Measurements from ENCODE around the gene PLCXD1.
"Not testable (repeated sequence)": the region's sequence is repeated elsewhere in the genome, so short reads cannot be mapped to it uniquely, and the experiment has no call there.

The PLCXD1 gene

DNA sequence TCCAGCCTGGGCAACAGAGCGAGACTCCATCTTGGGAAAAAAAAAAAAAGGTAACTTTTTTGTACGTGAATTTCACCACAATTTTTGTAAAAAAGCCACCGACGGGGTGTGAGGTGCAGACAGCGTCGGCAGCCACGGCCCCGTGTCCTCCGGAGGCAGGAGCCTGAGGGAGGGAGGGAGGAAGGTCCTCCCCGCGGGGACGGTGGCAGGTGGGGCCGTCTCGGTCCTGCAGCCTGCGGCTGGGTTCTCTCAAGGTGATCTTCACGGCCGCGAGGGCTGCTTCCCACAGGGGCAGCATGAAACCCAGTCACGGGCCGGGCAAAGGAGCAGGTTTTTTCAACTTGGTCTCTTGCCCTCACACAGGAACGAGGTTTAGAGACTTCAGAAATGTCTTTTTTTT lies 14.0 kb downstream of the PLCXD1 start:
- no peak for DNase-seq

- no peak for DNase-seq
Measured at GRCh38 chrX:298993-299392, 17.8 kb downstream of the PLCXD1 start.

GRCh38 chrX:300334-300733 lies 19.2 kb downstream of the PLCXD1 start:
- DNase-seq: no peak

DNA sequence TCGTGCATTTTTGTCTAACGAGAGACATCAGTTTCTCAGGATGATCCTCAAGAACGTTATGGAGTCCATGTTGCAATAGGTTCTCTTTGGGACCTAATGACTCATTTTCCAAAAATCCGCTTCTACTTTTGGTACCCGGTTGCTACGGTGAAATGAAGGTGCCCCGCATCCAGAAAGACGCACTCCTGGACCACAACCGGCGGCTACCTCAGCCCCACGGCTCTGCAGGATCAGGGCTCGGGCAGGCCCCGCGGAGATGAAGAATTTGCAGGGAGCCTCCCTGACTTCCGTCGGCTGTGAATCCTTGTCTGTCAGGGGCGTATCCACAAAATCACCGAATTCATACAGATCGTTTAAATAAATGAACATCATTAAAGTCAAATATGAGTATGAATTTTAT lies 21.8 kb downstream of the PLCXD1 start:
- DNase-seq: no peak

GRCh38 chrX:305781-306613 lies 24.8 kb downstream of the PLCXD1 start:
- not testable (repeated sequence) for DNase-seq

DNA sequence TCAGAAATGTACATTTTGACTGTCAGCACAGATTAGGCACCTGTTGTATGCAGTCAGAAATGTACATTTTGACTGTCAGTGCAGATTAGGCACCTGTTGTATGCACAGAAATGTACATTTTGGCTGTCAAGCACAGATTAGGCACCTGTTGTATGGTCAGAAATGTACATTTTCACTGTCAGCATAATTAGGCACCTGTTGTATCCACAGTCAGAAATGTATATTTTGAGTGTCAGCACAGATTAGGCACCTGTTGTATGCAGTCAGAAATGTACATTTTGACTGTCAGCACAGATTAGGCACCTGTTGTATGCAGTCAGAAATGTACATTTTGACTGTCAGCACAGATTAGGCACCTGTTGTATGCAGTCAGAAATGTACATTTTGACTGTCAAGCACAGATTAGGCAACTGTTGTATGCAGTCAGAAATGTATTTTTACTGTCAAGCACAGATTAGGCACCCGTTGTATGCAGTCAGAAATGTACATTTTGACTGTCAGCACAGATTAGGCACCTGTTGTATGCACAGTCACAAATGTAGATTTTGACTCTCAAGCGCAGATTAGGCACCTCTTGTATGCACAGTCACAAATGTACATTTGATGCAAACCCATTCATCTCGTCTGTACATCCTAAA lies 25.6 kb downstream of the PLCXD1 start:
- not testable (repeated sequence) for DNase-seq

GRCh38 chrX:307261-308111 lies 26.3 kb downstream of the PLCXD1 start:
- DNase-seq: no peak

DNA sequence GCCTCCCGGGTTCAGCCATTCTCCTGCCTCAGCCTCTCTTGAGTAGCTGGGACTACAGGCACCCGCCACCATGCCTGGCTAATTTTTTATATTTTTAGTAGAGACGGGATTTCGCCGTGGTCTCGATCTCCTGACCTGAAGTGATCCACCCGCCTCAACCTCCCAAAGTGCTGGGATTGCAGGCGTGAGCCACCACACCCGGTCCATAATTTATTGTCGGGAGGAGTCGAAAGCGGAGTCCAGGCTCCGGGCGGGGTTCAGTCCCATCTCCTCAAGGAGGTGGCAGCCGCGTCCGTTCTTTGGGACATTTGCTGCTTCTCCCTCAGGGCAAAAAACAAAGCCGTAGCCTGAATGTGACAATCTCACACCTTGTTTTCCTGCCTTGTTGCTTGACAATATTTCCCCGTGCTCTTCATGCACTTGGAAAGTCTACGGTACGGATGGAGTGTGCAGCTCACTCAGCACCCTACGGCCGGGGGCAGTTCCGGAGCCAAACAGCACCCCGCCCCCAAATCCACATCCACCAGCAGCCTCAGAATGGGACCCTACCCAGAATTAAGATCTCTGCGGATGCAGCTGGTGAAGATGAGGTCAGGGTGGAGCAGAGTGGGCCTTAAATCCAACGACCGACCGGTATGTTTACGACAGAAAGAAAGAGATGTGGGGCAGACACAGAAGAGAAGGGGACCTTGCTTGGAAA lies 27.8 kb downstream of the PLCXD1 start:
- DNase-seq: no peak

GRCh38 chrX:310621-311155 lies 29.5 kb downstream of the PLCXD1 start:
- DNase-seq: no peak

DNA sequence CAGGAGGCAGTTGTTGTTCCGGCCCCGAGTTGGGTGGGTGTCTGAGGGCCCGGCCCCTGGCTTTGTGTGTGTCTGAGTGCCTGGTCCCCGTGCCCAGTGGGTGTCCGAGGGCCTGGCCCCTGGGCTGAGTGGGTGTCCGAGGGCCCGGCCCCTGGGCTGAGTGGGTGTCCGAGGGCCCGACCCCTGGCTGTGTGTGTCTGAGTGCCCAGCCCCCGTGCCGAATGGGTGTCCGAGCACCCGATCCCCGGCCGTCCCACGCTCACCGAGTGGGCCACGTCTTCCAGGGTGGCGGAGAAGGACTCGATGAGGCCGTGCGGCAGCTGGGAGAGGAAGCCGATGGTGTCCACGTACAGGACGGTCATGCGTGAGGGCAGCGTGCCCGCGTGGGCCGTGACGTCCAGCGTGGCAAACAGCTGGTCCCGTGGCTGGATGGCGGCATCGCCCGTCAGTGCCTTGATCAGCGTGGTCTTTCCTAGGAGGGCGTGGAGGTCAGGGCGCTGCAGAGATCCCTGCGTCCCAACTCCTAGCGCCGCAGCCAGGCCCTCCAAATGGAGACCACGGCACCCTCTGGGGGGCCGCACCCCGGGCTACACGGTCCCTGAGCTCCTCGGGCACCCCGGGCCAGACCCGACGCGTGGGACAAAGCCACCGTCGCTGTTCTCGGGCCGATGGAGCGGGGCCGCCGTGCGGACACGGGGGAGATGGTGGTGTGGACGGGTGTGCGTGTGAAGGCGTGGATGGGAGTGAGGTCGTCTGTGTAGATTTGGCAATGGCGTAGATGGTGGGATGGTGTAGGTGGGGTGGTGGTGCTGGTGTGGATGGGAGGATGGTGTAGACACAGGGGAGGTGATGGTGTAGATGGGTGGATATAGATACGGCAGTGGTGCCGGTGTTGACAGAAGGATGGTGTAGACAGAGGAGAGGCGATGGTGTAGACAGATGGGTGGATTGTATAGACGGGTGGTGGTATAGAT lies 30.3 kb downstream of the PLCXD1 start:
- DNase-seq: no peak

DNA sequence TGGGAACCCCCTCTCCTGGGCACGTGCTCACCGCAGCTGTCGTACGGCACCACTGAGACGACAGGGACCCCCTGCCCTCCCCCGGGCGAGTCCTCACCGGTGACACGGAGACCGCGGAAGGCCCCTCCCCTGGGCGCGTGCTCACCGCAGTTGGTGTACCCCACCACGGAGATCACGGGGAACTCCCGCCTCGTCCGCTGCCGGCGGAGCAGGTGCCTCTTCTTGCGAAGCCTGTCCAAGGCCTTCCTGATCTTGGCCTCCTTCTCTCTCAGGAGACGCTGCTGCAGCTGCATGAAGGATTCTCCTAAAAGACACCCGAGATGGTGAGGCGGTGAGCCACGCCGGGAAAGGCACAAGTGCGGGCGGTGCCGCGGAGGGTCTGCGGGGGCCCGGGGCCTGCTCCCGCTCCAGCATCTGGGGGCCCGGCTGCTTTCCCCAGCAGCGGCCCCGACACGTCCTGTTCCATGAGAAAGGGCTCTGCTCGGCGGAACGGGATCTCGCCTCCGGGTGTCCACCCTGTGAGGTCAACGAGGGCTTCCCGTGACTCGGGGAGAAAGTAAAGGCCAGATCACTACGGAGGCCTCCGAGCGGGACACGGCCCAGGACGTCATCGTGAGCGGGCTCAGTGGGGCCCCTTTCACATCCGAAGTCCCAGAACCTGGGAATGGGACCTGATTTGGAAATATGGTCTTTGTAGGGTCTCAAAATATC lies 31.6 kb downstream of the PLCXD1 start:
- DNase-seq: no peak

GRCh38 chrX:313546-313945 lies 32.4 kb downstream of the PLCXD1 start:
- DNase-seq: no peak

DNA sequence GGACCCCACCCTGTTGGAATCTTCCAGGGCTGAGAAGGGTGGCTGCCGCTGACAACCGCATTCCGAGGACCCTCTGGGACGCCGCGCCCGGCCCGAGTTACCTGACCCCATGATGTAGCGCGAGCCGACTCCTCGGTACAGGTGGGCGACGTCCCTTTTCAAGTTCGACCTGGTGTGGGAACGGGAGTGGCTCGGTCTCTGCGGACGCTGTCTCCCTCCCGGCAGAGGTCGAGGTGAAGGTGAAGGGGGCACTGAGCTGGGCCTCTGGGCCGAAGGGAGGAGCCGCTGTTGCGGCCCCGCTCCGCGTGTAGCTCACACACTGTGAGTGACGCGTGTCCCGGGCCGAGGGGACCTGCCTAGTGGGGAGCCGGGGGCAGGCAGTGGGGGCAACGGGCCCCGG lies 32.9 kb downstream of the PLCXD1 start:
- no peak for DNase-seq

GRCh38 chrX:314781-315595 lies 33.8 kb downstream of the PLCXD1 start:
- DNase-seq: no peak

- no peak for DNase-seq
Measured at GRCh38 chrX:316351-317325, 35.5 kb downstream of the PLCXD1 start.

DNA sequence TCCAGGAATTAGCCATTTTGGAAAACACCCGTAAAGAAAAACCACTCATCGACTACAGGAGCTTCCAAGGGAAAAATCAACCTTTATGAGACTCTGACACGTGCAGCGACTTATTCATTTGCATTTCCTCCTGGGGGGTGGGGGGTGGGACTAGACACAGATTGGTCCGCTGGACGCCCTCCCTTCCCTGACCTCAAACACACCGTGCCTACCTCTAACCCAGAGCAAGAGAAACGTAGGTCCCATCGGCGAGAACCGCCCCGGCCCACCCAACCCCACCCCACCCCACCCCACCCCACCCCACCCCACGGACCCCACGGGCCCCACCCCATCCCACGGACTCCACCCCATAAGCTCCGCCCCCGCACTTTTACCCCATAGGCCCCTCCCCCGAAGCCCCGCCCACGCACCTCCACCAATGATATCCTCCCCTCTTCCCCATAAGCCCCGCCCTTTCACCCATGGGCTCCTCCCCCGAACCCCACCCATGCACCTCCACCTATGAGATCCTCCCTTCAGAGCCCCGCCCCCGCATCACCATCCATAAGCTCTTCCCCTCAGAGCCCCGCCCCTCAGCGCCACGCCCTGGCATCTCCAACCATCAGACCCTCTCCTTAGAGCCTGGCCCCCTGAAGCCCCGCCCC lies 36.4 kb downstream of the PLCXD1 start:
- no peak for DNase-seq

GRCh38 chrX:318068-318738 lies 37.0 kb downstream of the PLCXD1 start:
- DNase-seq: no peak

Measured in GDM1 (cell line).